ENCODE data around the gene CPN2. TPM values are rescaled to one million over a fixed set of nuclear protein-coding genes. Genes with fewer than 3 reads are reported as not detected.

Gene CPN2
- total and polyA plus RNA-seq, 2 experiments from 2014 or later = 0.10 to 0.14 TPM

DNA sequence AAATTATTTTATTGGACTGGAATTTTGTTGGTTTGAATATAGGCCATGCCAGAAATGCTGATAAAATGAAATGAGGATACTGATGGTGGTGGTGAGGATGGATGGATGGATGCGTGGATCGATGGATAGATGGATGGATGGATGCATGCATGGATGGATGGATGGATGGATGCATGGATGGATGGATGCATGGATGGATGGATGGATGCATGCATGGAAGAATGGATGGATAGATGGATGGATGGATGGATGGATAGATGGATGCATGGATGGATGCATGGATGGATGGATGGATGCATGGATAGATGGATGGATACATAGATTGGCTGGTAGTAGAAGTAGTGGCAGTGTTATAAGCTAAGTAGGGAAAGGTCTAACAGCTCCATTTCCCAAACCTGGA, 40.1 kb downstream of the CPN2 start:
- Histone ChIP-seq H3K27ac (ENCODE audit: low read depth) (no peak overlapping the region), H4K20me1 (replicated peaks; ENCODE audit: insufficient read depth) (no peaks in the 10 kb centered on the region), H3K4me1 (ENCODE audit: insufficient read depth) (peaks cover 41% of the 10 kb centered on the region), H3F3A (replicated peaks; ENCODE audit: low read depth) (peaks cover 4% of the 10 kb centered on the region; the same call in 1 of the 2 replicates), H3K4me2 (no peak overlapping the region), H3K9me2 (ENCODE audit: insufficient read depth) (no peaks in the 10 kb centered on the region), H3K36me3 (ENCODE audit: insufficient read depth) (no peaks in the 10 kb centered on the region), H3K79me2 (replicated peaks; ENCODE audit: insufficient read depth) (no peaks in the 10 kb centered on the region), H3K27me3 (ENCODE audit: insufficient read depth) (peaks cover 10% of the 10 kb centered on the region; the same call in 1 of the 2 replicates), H2AFZ (no peak overlapping the region), H3K4me3 (no peak overlapping the region)
- H3K27me3 Mint-ChIP-seq (ENCODE audit: insufficient read depth, low read depth, poor library complexity) = peaks cover 26% of the 10 kb centered on the region
- TF ChIP-seq POLR2AphosphoS5 (IDR thresholded peaks at IDR 0.05; ENCODE audit: low read depth) = no peak
- TF ChIP-seq, protein P1, sequence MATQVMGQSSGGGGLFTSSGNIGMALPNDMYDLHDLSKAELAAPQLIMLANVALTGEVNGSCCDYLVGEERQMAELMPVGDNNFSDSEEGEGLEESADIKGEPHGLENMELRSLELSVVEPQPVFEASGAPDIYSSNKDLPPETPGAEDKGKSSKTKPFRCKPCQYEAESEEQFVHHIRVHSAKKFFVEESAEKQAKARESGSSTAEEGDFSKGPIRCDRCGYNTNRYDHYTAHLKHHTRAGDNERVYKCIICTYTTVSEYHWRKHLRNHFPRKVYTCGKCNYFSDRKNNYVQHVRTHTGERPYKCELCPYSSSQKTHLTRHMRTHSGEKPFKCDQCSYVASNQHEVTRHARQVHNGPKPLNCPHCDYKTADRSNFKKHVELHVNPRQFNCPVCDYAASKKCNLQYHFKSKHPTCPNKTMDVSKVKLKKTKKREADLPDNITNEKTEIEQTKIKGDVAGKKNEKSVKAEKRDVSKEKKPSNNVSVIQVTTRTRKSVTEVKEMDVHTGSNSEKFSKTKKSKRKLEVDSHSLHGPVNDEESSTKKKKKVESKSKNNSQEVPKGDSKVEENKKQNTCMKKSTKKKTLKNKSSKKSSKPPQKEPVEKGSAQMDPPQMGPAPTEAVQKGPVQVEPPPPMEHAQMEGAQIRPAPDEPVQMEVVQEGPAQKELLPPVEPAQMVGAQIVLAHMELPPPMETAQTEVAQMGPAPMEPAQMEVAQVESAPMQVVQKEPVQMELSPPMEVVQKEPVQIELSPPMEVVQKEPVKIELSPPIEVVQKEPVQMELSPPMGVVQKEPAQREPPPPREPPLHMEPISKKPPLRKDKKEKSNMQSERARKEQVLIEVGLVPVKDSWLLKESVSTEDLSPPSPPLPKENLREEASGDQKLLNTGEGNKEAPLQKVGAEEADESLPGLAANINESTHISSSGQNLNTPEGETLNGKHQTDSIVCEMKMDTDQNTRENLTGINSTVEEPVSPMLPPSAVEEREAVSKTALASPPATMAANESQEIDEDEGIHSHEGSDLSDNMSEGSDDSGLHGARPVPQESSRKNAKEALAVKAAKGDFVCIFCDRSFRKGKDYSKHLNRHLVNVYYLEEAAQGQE (IDR thresholded peaks at IDR 0.05; ENCODE audit: unreplicated experiment) = no peak
- no peak for TF ChIP-seq CREB1 (CRISPR knock-in tag; IDR thresholded peaks at IDR 0.05; ENCODE audit: low read depth)
- TF ChIP-seq EZH2phosphoT487 (IDR thresholded peaks at IDR 0.05; ENCODE audit: unreplicated experiment) = no peak
- TF ChIP-seq, protein P2, sequence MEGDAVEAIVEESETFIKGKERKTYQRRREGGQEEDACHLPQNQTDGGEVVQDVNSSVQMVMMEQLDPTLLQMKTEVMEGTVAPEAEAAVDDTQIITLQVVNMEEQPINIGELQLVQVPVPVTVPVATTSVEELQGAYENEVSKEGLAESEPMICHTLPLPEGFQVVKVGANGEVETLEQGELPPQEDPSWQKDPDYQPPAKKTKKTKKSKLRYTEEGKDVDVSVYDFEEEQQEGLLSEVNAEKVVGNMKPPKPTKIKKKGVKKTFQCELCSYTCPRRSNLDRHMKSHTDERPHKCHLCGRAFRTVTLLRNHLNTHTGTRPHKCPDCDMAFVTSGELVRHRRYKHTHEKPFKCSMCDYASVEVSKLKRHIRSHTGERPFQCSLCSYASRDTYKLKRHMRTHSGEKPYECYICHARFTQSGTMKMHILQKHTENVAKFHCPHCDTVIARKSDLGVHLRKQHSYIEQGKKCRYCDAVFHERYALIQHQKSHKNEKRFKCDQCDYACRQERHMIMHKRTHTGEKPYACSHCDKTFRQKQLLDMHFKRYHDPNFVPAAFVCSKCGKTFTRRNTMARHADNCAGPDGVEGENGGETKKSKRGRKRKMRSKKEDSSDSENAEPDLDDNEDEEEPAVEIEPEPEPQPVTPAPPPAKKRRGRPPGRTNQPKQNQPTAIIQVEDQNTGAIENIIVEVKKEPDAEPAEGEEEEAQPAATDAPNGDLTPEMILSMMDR (conservative IDR thresholded peaks at IDR 0.05; ENCODE audit: low read depth in 2 of 2) = no peak
- TF ChIP-seq NANOG (IDR thresholded peaks at IDR 0.05; ENCODE audit: borderline replicate concordance) = no peak
- TF ChIP-seq, protein P3, sequence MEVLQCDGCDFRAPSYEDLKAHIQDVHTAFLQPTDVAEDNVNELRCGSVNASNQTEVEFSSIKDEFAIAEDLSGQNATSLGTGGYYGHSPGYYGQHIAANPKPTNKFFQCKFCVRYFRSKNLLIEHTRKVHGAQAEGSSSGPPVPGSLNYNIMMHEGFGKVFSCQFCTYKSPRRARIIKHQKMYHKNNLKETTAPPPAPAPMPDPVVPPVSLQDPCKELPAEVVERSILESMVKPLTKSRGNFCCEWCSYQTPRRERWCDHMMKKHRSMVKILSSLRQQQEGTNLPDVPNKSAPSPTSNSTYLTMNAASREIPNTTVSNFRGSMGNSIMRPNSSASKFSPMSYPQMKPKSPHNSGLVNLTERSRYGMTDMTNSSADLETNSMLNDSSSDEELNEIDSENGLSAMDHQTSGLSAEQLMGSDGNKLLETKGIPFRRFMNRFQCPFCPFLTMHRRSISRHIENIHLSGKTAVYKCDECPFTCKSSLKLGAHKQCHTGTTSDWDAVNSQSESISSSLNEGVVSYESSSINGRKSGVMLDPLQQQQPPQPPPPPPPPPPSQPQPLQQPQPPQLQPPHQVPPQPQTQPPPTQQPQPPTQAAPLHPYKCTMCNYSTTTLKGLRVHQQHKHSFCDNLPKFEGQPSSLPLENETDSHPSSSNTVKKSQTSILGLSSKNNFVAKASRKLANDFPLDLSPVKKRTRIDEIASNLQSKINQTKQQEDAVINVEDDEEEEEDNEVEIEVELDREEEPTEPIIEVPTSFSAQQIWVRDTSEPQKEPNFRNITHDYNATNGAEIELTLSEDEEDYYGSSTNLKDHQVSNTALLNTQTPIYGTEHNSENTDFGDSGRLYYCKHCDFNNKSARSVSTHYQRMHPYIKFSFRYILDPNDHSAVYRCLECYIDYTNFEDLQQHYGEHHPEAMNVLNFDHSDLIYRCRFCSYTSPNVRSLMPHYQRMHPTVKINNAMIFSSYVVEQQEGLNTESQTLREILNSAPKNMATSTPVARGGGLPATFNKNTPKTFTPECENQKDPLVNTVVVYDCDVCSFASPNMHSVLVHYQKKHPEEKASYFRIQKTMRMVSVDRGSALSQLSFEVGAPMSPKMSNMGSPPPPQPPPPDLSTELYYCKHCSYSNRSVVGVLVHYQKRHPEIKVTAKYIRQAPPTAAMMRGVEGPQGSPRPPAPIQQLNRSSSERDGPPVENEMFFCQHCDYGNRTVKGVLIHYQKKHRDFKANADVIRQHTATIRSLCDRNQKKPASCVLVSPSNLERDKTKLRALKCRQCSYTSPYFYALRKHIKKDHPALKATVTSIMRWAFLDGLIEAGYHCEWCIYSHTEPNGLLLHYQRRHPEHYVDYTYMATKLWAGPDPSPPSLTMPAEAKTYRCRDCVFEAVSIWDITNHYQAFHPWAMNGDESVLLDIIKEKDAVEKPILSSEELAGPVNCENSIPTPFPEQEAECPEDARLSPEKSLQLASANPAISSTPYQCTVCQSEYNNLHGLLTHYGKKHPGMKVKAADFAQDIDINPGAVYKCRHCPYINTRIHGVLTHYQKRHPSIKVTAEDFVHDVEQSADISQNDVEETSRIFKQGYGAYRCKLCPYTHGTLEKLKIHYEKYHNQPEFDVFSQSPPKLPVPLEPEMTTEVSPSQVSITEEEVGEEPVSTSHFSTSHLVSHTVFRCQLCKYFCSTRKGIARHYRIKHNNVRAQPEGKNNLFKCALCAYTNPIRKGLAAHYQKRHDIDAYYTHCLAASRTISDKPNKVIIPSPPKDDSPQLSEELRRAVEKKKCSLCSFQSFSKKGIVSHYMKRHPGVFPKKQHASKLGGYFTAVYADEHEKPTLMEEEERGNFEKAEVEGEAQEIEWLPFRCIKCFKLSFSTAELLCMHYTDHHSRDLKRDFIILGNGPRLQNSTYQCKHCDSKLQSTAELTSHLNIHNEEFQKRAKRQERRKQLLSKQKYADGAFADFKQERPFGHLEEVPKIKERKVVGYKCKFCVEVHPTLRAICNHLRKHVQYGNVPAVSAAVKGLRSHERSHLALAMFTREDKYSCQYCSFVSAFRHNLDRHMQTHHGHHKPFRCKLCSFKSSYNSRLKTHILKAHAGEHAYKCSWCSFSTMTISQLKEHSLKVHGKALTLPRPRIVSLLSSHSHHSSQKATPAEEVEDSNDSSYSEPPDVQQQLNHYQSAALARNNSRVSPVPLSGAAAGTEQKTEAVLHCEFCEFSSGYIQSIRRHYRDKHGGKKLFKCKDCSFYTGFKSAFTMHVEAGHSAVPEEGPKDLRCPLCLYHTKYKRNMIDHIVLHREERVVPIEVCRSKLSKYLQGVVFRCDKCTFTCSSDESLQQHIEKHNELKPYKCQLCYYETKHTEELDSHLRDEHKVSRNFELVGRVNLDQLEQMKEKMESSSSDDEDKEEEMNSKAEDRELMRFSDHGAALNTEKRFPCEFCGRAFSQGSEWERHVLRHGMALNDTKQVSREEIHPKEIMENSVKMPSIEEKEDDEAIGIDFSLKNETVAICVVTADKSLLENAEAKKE (CRISPR knock-in tag; IDR thresholded peaks at IDR 0.05) = no peak
- TF ChIP-seq, protein P4, sequence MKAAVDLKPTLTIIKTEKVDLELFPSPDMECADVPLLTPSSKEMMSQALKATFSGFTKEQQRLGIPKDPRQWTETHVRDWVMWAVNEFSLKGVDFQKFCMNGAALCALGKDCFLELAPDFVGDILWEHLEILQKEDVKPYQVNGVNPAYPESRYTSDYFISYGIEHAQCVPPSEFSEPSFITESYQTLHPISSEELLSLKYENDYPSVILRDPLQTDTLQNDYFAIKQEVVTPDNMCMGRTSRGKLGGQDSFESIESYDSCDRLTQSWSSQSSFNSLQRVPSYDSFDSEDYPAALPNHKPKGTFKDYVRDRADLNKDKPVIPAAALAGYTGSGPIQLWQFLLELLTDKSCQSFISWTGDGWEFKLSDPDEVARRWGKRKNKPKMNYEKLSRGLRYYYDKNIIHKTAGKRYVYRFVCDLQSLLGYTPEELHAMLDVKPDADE (IDR thresholded peaks at IDR 0.05) = no peak
- no peak for TF ChIP-seq EZH2 (IDR thresholded peaks at IDR 0.05; ENCODE audit: low read depth, unreplicated experiment)
- no peak for TF ChIP-seq ZNF114 (CRISPR knock-in tag; IDR thresholded peaks at IDR 0.05)
- no peak for TF ChIP-seq ZNF331 (CRISPR knock-in tag; IDR thresholded peaks at IDR 0.05; ENCODE audit: low read depth)
- no peak for TF ChIP-seq JUNB (IDR thresholded peaks at IDR 0.05; ENCODE audit: unreplicated experiment)
- no peak for TF ChIP-seq STAT1 (IDR thresholded peaks at IDR 0.05; ENCODE audit: unreplicated experiment)
- no peaks in the 10 kb centered on the region for H3K36me3 Mint-ChIP-seq (ENCODE audit: low read depth)
- no peak overlapping the region for H3K27ac Mint-ChIP-seq
- no peaks in the 10 kb centered on the region for H3K9me3 Mint-ChIP-seq
- no peak overlapping the region for H3K4me3 Mint-ChIP-seq
- DNase-seq (ENCODE audit: low spot score) = no peak
- peaks cover 48% of the 10 kb centered on the region for H3K4me1 Mint-ChIP-seq
- ATAC-seq = no peak

Measured in GM23338 (cell line).